NCI-H2107 treated with DMSO at 0.1 percent for 48 hours (cell line): ENCODE measurements around the gene WNT1.
A peak's percentile ranks its signal among the peaks of the same experiment; 100 is the strongest.

Experiments
- DNase-seq: peaks from one replicate; lab custom pipeline; 2025; ENCODE audit not compliant: unreplicated experiment; lab: John Stamatoyannopoulos, UW

The WNT1 gene

GRCh38 chr12:48980389-48980952 is 2.3 kb downstream of the WNT1 start:
- DNase-seq = no peak

- no peak for DNase-seq
These were observed 3.0 kb downstream of the WNT1 start for GRCh38 chr12:48980953-48981756.

DNA sequence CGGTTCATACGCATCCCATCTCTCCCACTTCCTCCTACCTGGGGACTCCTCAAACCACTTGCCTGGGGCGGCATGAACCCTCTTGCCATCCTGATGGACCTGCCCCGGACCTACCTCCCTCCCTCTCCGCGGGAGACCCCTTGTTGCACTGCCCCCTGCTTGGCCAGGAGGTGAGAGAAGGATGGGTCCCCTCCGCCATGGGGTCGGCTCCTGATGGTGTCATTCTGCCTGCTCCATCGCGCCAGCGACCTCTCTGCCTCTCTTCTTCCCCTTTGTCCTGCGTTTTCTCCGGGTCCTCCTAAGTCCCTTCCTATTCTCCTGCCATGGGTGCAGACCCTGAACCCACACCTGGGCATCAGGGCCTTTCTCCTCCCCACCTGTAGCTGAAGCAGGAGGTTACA is 3.6 kb downstream of the WNT1 start:
- no peak for DNase-seq

- no peak for DNase-seq
These were observed 4.4 kb downstream of the WNT1 start for GRCh38 chr12:48982397-48983080.

- no peak for DNase-seq
These were observed 7.4 kb downstream of the WNT1 start for GRCh38 chr12:48985475-48985897.

- no peak for DNase-seq
These were observed 7.8 kb downstream of the WNT1 start for GRCh38 chr12:48985901-48986300.

DNA sequence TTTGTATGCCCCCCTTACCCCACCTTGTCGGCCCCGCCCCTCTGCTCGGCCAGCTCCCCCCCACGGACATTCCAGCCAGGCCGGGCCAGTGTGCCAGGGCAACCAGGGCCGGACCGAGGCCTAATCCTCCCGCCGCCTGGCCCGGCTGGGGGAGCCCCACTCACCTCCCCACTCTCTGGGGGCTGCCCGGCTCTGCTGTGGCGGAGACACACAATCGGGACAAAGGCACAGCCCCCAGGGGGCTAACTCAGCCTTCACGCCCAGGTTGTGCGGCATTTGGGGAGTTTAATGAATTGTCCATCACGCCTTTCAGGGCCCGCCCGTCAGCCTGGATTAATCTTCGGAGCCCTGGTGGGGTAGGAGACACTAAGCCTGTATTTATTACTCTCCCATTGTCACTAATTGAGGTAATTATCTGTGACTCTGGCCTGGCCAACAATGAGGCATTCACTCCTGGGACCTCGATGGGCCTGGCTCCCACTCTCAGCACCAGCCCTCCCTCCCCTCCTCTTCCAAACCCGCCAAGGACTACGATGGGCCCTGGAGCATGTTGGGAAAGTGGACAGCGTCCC is 8.7 kb downstream of the WNT1 start:
- no peak for DNase-seq

DNA sequence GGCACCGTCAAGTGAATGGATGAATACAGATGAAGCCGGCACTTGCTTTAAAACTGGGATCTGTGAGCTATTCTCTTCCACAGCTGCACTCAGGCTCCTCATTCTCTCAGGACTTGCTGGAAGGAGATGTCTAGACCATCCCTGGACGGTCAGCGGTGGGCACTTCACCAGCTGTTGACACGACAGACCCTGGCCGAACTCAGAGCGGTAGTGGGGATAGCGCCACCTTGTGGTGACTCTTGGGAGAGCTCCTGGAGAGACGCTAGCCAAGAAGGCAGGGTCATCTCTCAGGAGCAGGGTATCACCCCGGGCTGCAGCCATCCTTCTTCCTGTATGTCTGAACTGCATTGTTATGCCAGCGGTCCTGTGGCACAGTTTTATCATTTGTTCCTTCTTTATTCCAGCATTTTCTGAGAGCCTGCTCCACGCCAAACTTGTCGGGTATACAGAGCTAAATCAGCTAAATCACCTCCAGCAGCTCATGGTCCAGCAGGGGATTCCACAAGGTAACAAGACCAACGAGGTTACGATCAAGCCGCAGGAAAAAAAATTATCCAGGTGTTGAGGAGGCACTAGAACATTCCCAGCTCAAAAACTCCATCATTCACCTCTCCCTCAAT is 10.0 kb downstream of the WNT1 start:
- DNase-seq = peak; percentile 15

DNA sequence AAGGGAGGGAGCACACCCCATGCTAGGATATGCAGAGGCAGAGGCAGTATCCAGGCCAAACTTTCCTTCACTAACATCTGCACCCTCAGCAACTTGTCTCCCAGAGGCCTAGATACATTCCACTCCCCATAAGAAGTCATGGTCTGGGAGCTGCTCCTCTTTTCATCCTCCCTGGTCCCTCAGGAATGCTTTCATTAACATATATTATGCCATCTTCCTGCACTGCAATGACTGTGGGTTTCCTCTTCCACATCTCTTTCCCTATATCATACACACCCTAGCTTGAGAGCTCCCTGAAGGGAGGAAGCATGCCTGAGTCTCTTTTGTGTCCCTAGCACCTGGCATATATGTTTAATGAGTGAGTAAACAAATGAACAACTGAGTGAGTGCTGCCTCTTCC is 12.4 kb downstream of the WNT1 start:
- DNase-seq = no peak

GRCh38 chr12:48991247-48992050 is 13.3 kb downstream of the WNT1 start:
- no peak for DNase-seq

GRCh38 chr12:48993787-48994186 is 15.7 kb downstream of the WNT1 start:
- no peak for DNase-seq

- no peak for DNase-seq
These were observed 16.3 kb downstream of the WNT1 start for GRCh38 chr12:48994224-48995085.

DNA sequence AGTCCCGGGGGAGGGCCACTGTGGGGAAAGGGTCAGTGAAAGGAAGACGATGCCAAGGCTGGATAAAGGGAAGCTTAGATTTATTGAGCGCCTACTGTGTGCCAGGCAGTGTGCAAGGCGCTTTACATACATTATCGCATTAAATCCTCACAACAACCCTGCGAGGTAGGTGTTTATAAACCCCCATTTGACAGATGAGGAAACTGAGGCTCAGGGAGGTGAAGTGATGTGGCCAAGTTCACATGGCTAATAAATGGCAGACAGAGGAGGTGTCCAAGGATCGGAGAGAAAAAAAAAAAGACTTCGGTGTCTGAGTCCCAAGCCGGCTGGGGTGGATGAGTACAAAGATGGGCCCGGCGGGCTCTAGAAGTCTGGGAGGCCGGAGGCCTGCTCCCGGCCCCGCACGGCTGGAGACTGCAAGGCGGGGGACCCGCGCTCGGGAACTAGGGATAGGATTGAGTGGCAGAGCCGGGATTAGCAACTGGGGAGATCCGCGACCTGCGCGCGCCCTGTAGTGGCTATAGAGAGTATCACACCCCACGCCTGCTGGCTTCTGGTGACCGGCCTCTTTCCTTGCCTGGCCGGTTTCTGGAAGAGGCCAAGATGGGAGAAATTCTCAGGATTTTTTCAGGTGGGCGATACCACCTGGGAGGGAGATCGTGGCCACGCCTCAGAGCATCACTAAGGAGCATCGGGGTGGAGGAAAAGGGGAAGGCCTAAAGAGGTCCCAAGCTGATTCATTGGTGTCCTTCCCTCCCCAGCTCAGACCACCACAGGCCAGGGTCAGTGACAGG is 17.2 kb downstream of the WNT1 start:
- DNase-seq = peak; percentile 68

- peak; percentile 79 for DNase-seq
These were observed 18.9 kb downstream of the WNT1 start for GRCh38 chr12:48996794-48997718.

GRCh38 chr12:48997719-48998496 is 19.8 kb downstream of the WNT1 start:
- DNase-seq = no peak

GRCh38 chr12:48998497-48999353 is 20.6 kb downstream of the WNT1 start:
- DNase-seq = no peak
